Measurements from ENCODE around the gene PKD1. TPM values are rescaled to one million over a fixed set of nuclear protein-coding genes. Genes with fewer than 3 reads are reported as not detected.
"Not testable (repeated sequence)": the region's sequence is repeated elsewhere in the genome, so short reads cannot be mapped to it uniquely, and the experiment has no call there.

PKD1 gene
- total RNA-seq, 1 experiment from 2014 or later: 82.0 TPM

- no peak for TF ChIP-seq CTCF (IDR thresholded peaks at IDR 0.05; ENCODE audit: unreplicated experiment)
- CTCF ChIA-PET: interaction anchor here (0.6 kb wide), 1 partner anchor 26 kb away, joined by 3 read pairs; no protein-coding TSS in a partner anchor
- H3K27me3 Mint-ChIP-seq (ENCODE audit: unreplicated experiment): no peaks in the 10 kb centered on the region
- no peaks in the 10 kb centered on the region for H3K9me3 Mint-ChIP-seq (ENCODE audit: low read depth, unreplicated experiment)
- peaks cover 5% of the 10 kb centered on the region for H3K36me3 Mint-ChIP-seq (ENCODE audit: insufficient read depth, unreplicated experiment)
- DNase-seq: no peak
- intact Hi-C loops (cut with micrococcal nuclease; ENCODE audit: unreplicated experiment): no loop called here
- no peaks in the 10 kb centered on the region for H3K4me1 Mint-ChIP-seq (ENCODE audit: low read depth, unreplicated experiment)
- no TSS peak for BruUV-seq (replicated peaks)
- H3K4me3 Mint-ChIP-seq (ENCODE audit: low read depth, unreplicated experiment): no peak overlapping the region
- H3K27ac Mint-ChIP-seq (ENCODE audit: unreplicated experiment): no peak overlapping the region
Measured at GRCh38 chr16:2115591-2115973, 20.1 kb downstream of the PKD1 start.

GRCh38 chr16:2114885-2115590, 20.7 kb downstream of the PKD1 start:
- intact Hi-C loops (cut with micrococcal nuclease; ENCODE audit: unreplicated experiment); H3K27ac Mint-ChIP-seq (ENCODE audit: unreplicated experiment); H3K27me3 Mint-ChIP-seq (ENCODE audit: unreplicated experiment); H3K9me3 Mint-ChIP-seq (ENCODE audit: low read depth, unreplicated experiment); BruUV-seq (replicated peaks); DNase-seq; H3K4me1 Mint-ChIP-seq (ENCODE audit: low read depth, unreplicated experiment); H3K4me3 Mint-ChIP-seq (ENCODE audit: low read depth, unreplicated experiment); H3K36me3 Mint-ChIP-seq (ENCODE audit: insufficient read depth, unreplicated experiment): not testable (repeated sequence)
- CTCF ChIA-PET: interaction anchor here (0.6 kb wide), 1 partner anchor 27 kb away, joined by 3 read pairs; no protein-coding TSS in a partner anchor

- H3K9me3 Mint-ChIP-seq (ENCODE audit: low read depth, unreplicated experiment); intact Hi-C loops (cut with micrococcal nuclease; ENCODE audit: unreplicated experiment); H3K27ac Mint-ChIP-seq (ENCODE audit: unreplicated experiment); H3K4me3 Mint-ChIP-seq (ENCODE audit: low read depth, unreplicated experiment); H3K27me3 Mint-ChIP-seq (ENCODE audit: unreplicated experiment); BruUV-seq (replicated peaks); DNase-seq; H3K36me3 Mint-ChIP-seq (ENCODE audit: insufficient read depth, unreplicated experiment); H3K4me1 Mint-ChIP-seq (ENCODE audit: low read depth, unreplicated experiment); CTCF ChIA-PET: not testable (repeated sequence)
Measured at GRCh38 chr16:2114225-2114624, 21.5 kb downstream of the PKD1 start.

- CTCF ChIA-PET; H3K9me3 Mint-ChIP-seq (ENCODE audit: low read depth, unreplicated experiment); intact Hi-C loops (cut with micrococcal nuclease; ENCODE audit: unreplicated experiment); H3K4me3 Mint-ChIP-seq (ENCODE audit: low read depth, unreplicated experiment); H3K27ac Mint-ChIP-seq (ENCODE audit: unreplicated experiment); DNase-seq; H3K36me3 Mint-ChIP-seq (ENCODE audit: insufficient read depth, unreplicated experiment); H3K27me3 Mint-ChIP-seq (ENCODE audit: unreplicated experiment); BruUV-seq (replicated peaks); H3K4me1 Mint-ChIP-seq (ENCODE audit: low read depth, unreplicated experiment): not testable (repeated sequence)
Measured at GRCh38 chr16:2112539-2113106, 23.1 kb downstream of the PKD1 start.

- BruUV-seq (replicated peaks); H3K9me3 Mint-ChIP-seq (ENCODE audit: low read depth, unreplicated experiment); CTCF ChIA-PET; intact Hi-C loops (cut with micrococcal nuclease; ENCODE audit: unreplicated experiment); DNase-seq; H3K4me3 Mint-ChIP-seq (ENCODE audit: low read depth, unreplicated experiment); H3K27ac Mint-ChIP-seq (ENCODE audit: unreplicated experiment); H3K27me3 Mint-ChIP-seq (ENCODE audit: unreplicated experiment); H3K4me1 Mint-ChIP-seq (ENCODE audit: low read depth, unreplicated experiment): not testable (repeated sequence)
- H3K36me3 Mint-ChIP-seq (ENCODE audit: insufficient read depth, unreplicated experiment): peaks cover 10% of the 10 kb centered on the region
Measured at GRCh38 chr16:2111412-2112335, 24.0 kb downstream of the PKD1 start.

- BruUV-seq (replicated peaks); intact Hi-C loops (cut with micrococcal nuclease; ENCODE audit: unreplicated experiment); H3K27me3 Mint-ChIP-seq (ENCODE audit: unreplicated experiment); H3K4me1 Mint-ChIP-seq (ENCODE audit: low read depth, unreplicated experiment); DNase-seq; CTCF ChIA-PET; H3K9me3 Mint-ChIP-seq (ENCODE audit: low read depth, unreplicated experiment); H3K27ac Mint-ChIP-seq (ENCODE audit: unreplicated experiment); H3K4me3 Mint-ChIP-seq (ENCODE audit: low read depth, unreplicated experiment): not testable (repeated sequence)
- peaks cover 10% of the 10 kb centered on the region for H3K36me3 Mint-ChIP-seq (ENCODE audit: insufficient read depth, unreplicated experiment)
Measured at GRCh38 chr16:2111009-2111353, 24.7 kb downstream of the PKD1 start.

- H3K36me3 Mint-ChIP-seq (ENCODE audit: insufficient read depth, unreplicated experiment): peaks cover 10% of the 10 kb centered on the region
- H3K27ac Mint-ChIP-seq (ENCODE audit: unreplicated experiment); intact Hi-C loops (cut with micrococcal nuclease; ENCODE audit: unreplicated experiment); DNase-seq; BruUV-seq (replicated peaks); H3K27me3 Mint-ChIP-seq (ENCODE audit: unreplicated experiment); CTCF ChIA-PET; H3K4me1 Mint-ChIP-seq (ENCODE audit: low read depth, unreplicated experiment); H3K9me3 Mint-ChIP-seq (ENCODE audit: low read depth, unreplicated experiment); H3K4me3 Mint-ChIP-seq (ENCODE audit: low read depth, unreplicated experiment): not testable (repeated sequence)
Measured at GRCh38 chr16:2110332-2111008, 25.2 kb downstream of the PKD1 start.

- intact Hi-C loops (cut with micrococcal nuclease; ENCODE audit: unreplicated experiment); H3K36me3 Mint-ChIP-seq (ENCODE audit: insufficient read depth, unreplicated experiment); CTCF ChIA-PET; H3K4me1 Mint-ChIP-seq (ENCODE audit: low read depth, unreplicated experiment); BruUV-seq (replicated peaks); H3K9me3 Mint-ChIP-seq (ENCODE audit: low read depth, unreplicated experiment); H3K27ac Mint-ChIP-seq (ENCODE audit: unreplicated experiment); H3K4me3 Mint-ChIP-seq (ENCODE audit: low read depth, unreplicated experiment); DNase-seq; H3K27me3 Mint-ChIP-seq (ENCODE audit: unreplicated experiment): not testable (repeated sequence)
Measured at GRCh38 chr16:2109872-2110271, 25.8 kb downstream of the PKD1 start.

GRCh38 chr16:2109271-2109580, 26.5 kb downstream of the PKD1 start:
- CTCF ChIA-PET; H3K27ac Mint-ChIP-seq (ENCODE audit: unreplicated experiment); DNase-seq; H3K27me3 Mint-ChIP-seq (ENCODE audit: unreplicated experiment); BruUV-seq (replicated peaks); H3K36me3 Mint-ChIP-seq (ENCODE audit: insufficient read depth, unreplicated experiment); H3K4me3 Mint-ChIP-seq (ENCODE audit: low read depth, unreplicated experiment); H3K4me1 Mint-ChIP-seq (ENCODE audit: low read depth, unreplicated experiment); H3K9me3 Mint-ChIP-seq (ENCODE audit: low read depth, unreplicated experiment); intact Hi-C loops (cut with micrococcal nuclease; ENCODE audit: unreplicated experiment): not testable (repeated sequence)
